Esophagus mucosa (tissue), 1 donor: Measurements from ENCODE around the gene PDILT. TPM values are rescaled to one million over a fixed set of nuclear protein-coding genes. Genes with fewer than 3 reads are reported as not detected.
"Not testable (repeated sequence)": the region's sequence is repeated elsewhere in the genome, so short reads cannot be mapped to it uniquely, and the experiment has no call there.

Experiments
- ATAC-seq: fragments of 200-7000 bp; cut with Tn5 transposase; one replicate; pipeline ENCODE4 v1.9.1; 2020
- total RNA-seq: library from RNA; stranded (reverse); gene quantifications from one replicate; pipeline ENCODE4 v1.2.4, GENCODE V29; 2023
- donor health status: DM: yes; HTN: yes; CAD: no.

The PDILT gene
- total RNA-seq, 1 donor from 2014 or later: not detected

DNA sequence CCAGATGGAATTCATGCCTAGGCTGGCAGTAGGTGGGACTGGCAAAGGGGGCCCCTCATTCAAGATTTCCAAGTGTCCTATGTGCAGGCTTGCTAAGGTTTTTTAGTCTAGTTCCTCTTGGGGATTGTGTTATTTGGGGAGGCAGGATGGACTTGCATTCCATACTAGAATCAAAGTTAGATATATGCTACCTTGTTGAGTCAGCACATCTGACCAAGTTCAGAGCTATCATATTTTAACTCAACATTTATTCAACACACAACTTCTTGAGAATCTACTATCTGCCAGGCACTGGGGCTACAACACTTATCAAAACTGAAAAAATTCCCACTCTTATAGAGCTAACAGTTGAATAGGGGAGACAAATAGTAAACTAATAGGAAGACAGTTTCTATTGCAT lies 83.9 kb downstream of the PDILT start:
- ATAC-seq: no peak

- ATAC-seq: no peak
Observed at GRCh38 chr16:20320178-20320577, 84.4 kb downstream of the PDILT start.

DNA sequence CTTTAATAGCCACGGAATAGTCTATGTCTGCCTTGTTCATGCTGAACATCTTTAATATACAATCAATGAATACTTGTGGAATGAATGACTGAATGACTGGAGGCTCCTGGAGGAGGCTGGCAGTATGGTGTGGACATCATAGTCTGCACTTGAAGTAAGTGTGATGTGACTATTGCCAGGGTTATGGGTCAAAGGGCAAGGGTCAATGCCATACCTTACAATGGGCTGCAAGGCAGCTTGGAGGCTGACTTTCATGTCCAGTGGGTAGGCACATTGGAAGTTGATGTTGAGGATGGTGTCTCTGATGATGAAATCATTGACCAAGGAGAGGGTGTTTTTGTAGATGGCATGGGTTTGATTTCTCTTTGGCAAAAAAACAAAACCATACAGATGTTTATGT lies 85.1 kb downstream of the PDILT start:
- no peak for ATAC-seq

DNA sequence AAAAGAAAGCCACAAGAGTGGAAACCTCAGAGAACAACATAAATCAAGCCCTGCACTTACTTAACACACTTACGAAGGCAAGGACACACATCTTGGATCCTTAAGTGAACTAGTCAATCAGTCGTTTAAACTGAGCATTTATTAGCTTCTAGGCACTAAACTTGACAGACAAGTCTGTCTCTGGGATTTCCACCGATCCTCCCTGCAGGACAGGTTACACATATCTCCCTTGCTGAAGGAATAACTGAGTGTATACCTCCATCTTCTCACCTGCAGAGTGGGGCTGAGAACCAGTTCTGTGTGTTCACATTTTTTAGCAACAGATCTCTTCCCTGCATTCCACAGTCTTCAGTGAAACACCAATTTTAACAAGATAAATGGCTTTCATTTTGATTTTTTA lies 86.1 kb downstream of the PDILT start:
- no peak for ATAC-seq

DNA sequence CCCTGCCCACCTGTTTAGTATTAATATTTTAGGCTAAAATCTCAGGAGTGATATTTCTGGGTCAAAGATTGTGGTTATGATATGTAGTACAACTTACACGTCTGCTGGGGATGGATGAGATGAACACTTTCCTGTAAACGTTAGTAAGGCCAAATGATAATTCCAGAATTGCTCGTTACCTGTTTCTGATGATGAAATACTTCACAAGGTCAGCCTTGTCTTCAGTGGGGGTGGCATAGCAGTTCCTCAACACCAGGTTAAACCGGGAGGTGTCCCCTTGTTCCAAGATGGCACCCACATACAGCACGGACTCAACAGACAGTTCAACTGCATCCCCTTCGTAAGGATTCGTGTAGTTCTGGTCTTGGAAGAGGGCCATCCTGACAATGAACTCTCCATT lies 86.5 kb downstream of the PDILT start:
- ATAC-seq: no peak

DNA sequence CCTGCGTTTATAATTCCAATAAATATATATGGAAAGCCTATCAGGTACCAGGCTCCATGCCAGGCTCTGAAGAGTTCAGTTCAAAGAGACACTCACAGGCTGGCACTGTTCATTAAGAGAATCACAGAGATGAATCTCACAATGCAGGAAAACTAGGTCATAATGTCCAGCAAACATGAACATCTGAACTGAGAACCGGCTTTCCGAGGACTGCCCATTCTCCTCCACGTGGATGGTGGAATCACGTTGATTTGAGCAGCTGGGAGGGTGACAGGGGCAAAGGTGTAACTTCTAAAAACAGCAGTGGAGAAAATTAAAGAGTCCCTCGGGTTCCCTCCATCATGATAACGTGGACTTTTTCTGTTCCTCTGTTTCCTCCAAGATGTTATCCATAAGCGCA lies 87.4 kb downstream of the PDILT start:
- ATAC-seq: no peak

GRCh38 chr16:20316715-20317114 lies 87.8 kb downstream of the PDILT start:
- ATAC-seq: no peak

- no peak for ATAC-seq
Observed at GRCh38 chr16:20315764-20316163, 88.8 kb downstream of the PDILT start.

DNA sequence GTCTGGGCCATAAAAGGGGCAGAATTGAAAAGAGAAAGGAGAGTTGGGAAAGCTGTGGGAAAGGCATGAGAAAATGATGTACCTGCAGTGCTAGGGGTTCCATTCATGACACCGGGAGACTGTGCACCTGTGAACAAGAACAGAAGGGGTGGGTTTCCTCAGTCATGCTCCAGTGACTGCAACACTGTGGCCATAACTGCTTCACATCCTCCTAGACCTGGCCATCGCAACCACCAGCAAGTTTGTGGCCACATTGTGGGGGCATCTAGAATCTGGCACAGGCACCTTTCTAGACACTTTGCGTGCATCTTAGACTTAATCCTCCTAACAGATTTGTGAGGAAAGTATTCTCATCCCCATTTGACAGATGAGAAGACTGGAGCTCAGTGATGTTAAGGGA lies 90.0 kb downstream of the PDILT start:
- no peak for ATAC-seq

DNA sequence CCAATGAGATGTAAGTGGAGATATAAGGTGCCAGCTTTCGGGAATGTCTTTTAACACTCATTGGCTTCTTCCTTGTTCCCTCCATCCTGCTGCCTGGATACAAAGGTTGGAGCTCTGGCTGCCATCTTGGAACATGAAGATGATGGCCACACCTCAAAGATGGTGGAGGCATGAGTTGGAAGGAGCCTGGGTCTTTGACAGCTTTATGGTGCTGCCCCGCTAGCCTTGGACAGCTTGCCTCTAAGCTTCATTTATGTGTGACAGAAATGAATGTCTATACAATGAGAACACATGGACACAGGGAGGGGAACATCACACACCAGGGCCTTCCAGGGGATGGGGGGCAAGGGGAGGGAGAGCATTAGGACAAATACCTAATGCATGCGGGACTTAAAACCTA lies 90.8 kb downstream of the PDILT start:
- no peak for ATAC-seq

GRCh38 chr16:20312536-20313095 lies 91.9 kb downstream of the PDILT start:
- ATAC-seq: not testable (repeated sequence)

DNA sequence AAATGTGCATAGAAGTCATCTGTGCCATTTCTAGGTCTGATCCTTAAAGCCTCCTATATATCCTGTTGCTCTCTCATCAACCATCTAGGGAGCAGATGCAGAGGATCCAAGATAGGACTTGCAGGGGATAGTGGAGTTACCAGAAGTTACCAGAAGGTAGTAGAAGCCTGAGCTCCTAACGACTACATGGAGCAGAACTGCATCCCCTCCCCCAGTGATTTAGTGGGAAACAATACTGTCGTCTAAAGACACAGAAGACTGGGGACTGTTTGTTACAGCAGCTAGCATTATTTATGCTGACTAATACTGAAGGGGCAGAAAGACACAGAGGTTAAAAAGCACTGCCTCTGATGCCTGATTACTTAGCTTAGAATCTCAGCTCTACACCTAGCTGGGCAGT lies 93.0 kb downstream of the PDILT start:
- no peak for ATAC-seq

- no peak for ATAC-seq
Observed at GRCh38 chr16:20310421-20311395, 93.8 kb downstream of the PDILT start.

GRCh38 chr16:20309786-20310185 lies 94.8 kb downstream of the PDILT start:
- ATAC-seq: no peak

Other genes starting within 250 kb of the PDILT start
- not detected for gene GP2, start 77.2 kb downstream of the PDILT start, total RNA-seq
- not detected for gene UMOD, start 52.0 kb downstream of the PDILT start, total RNA-seq
- 0.12 TPM for gene ACSM5, start 4.8 kb upstream of the PDILT start, total RNA-seq
- not detected for gene ACSM2A, start 46.8 kb upstream of the PDILT start, total RNA-seq
- gene ACSM2B, start 171.6 kb upstream of the PDILT start, total RNA-seq: not detected